Lung microvascular endothelial cell (primary cell): Measurements from ENCODE around the gene HOXD8. TPM values are rescaled to one million over a fixed set of nuclear protein-coding genes. Genes with fewer than 3 reads are reported as not detected.

Source experiments
- DNase-seq, 2 donors: peaks; one replicate each; pipeline versions ENCODE4 v3.0.0 to v3.0.0-alpha.2; 2010; ENCODE audit warnings: low read depth in 2 of 2
- total RNA-seq: library from RNA; depleted of rRNA; stranded (reverse); fragments of >200 nt; gene quantifications from 2 replicates; pipeline ENCODE4 v1.2.1, GENCODE V29; 2014

Gene HOXD8
- total RNA-seq, 1 donor from 2014 or later = 27.4 TPM

GRCh38 chr2:176145085-176145969 is 15.8 kb downstream of the HOXD8 start:
- no peak for DNase-seq

- DNase-seq = no peak
Observed at GRCh38 chr2:176146101-176146500, 16.6 kb downstream of the HOXD8 start.

GRCh38 chr2:176146645-176147044 is 17.1 kb downstream of the HOXD8 start:
- no peak for DNase-seq

- no peak for DNase-seq
Observed at GRCh38 chr2:176147210-176147799, 17.8 kb downstream of the HOXD8 start.

- DNase-seq = no peak
Observed at GRCh38 chr2:176147800-176148496, 18.4 kb downstream of the HOXD8 start.

- no peak for DNase-seq
Observed at GRCh38 chr2:176148751-176149421, 19.4 kb downstream of the HOXD8 start.

- DNase-seq = no peak
Observed at GRCh38 chr2:176149481-176149938, 20.0 kb downstream of the HOXD8 start.

GRCh38 chr2:176149939-176150583 is 20.6 kb downstream of the HOXD8 start:
- DNase-seq = no peak

- no peak for DNase-seq
Observed at GRCh38 chr2:176150584-176151441, 21.3 kb downstream of the HOXD8 start.

- no peak for DNase-seq
Observed at GRCh38 chr2:176151442-176152287, 22.2 kb downstream of the HOXD8 start, which contains the start of gene HOXD4. TSS of gene HOXD4 (plus strand) at chr2:176151550. CDS start at chr2:176151634, 84 bp downstream.

- DNase-seq = no peak
Observed at GRCh38 chr2:176152350-176153181, 23.1 kb downstream of the HOXD8 start.

GRCh38 chr2:176154576-176155252 is 25.2 kb downstream of the HOXD8 start:
- DNase-seq = no peak

- no peak for DNase-seq
Observed at GRCh38 chr2:176155356-176156044, 26.0 kb downstream of the HOXD8 start.

GRCh38 chr2:176156301-176156806 is 26.8 kb downstream of the HOXD8 start:
- no peak for DNase-seq

- no peak for DNase-seq
Observed at GRCh38 chr2:176156807-176157498, 27.4 kb downstream of the HOXD8 start, which contains the start of gene HOXD3. TSS of gene HOXD3 (plus strand) at chr2:176157307. CDS start at chr2:176169115, 11,808 bp downstream.
